K562 (cell line): ENCODE measurements around the gene CRABP2. TPM values are rescaled to one million over a fixed set of nuclear protein-coding genes. Genes with fewer than 3 reads are reported as not detected.

Experiments used
- ATAC-seq: fragments of 200-7000 bp; cut with Tn5 transposase; 3 replicates; pipeline ENCODE4 v1.9.1; 2020; ENCODE audit warnings: moderate library complexity
- BruUV-seq: library from RNA; stranded (reverse); fragments of 400-500 nt; replicated peaks from 2 replicates; lab custom pipeline; 2021; lab: Mats Ljungman, UMichigan
- CTCF ChIA-PET: fragments of 300-600 bp; formaldehyde crosslinking; extraction: SDS; loops from one replicate; lab custom pipeline; 2021; ENCODE audit warnings: low intra/inter-chr PET ratio; lab: Yijun Ruan, JAX
- POLR2A ChIA-PET: fragments of 300-600, 350-650 bp; sonication (Branson Sonifier 250); formaldehyde crosslinking; extraction: SDS; loops from one replicate; lab custom pipeline; 2021; ENCODE audit warnings: antibody characterized with exemption, inconsistent platforms; lab: Yijun Ruan, JAX
- DNase-seq, 4 experiments: peaks; one replicate each; pipeline versions ENCODE4 v3.0.0 to v3.0.0-alpha.2; 2011 to 2018; ENCODE audit warnings: low spot score in 3 of 4, mixed read lengths in 3 of 4; ENCODE audit errors: extremely low read depth in 1 of 4
- FAIRE-seq: peaks from 2 replicates; lab custom pipeline; 2011; peaks lifted over from hg19 to GRCh38; lab: Jason Lieb, UNC
- H2AFZ ChIP-seq: 2 replicates; pipeline ENCODE4 v1.6.0; 2011; ENCODE audit warnings: low read depth, low read length, control low read depth, inconsistent platforms
- H3K27ac ChIP-seq: fragments of 200-600 bp; 3 replicates; pipeline ENCODE4 v1.8.0; 2011; ENCODE audit warnings: low read depth, mild to moderate bottlenecking, control low read depth, inconsistent platforms, low read length, moderate library complexity, mixed read lengths; ENCODE audit errors: extremely low read depth
- H3K27me3 ChIP-seq, 2 experiments: fragments of 300-600 bp in 1 of 2; 2 replicates in 1 of 2; 3 replicates in 1 of 2; pipeline versions ENCODE4 v1.6.0 to v1.8.0; 2011; ENCODE audit warnings: inconsistent platforms in 2 of 2, low read length in 2 of 2, mild to moderate bottlenecking in 1 of 2, mixed read lengths in 1 of 2, moderate library complexity in 1 of 2; ENCODE audit not compliant: control insufficient read depth in 2 of 2, insufficient read depth in 2 of 2
- H3K36me3 ChIP-seq: fragments of 300-600 bp; 3 replicates; pipeline ENCODE4 v1.8.0; 2011; ENCODE audit warnings: mild to moderate bottlenecking, low read length, inconsistent platforms; ENCODE audit not compliant: control insufficient read depth, insufficient read depth
- H3K4me1 ChIP-seq, 2 experiments: fragments of 200-600 bp in 1 of 2; replicated peaks in 1 of 2; 2 replicates in 1 of 2; 3 replicates in 1 of 2; pipeline versions ENCODE4 v1.5.1 to v1.8.0; 2011; ENCODE audit warnings: inconsistent platforms in 2 of 2, low read length in 2 of 2, mild to moderate bottlenecking in 1 of 2, mixed read lengths in 1 of 2, moderate library complexity in 1 of 2; ENCODE audit not compliant: control insufficient read depth in 2 of 2, insufficient read depth in 2 of 2
- H3K4me2 ChIP-seq: 2 replicates; pipeline ENCODE4 v1.6.1; 2011; ENCODE audit warnings: low read length, control low read depth, inconsistent platforms, mixed read lengths; ENCODE audit not compliant: insufficient read depth
- H3K4me3 ChIP-seq: fragments of 200-600 bp; sonication (generic), shearing (Covaris generic); 2 replicates; pipeline ENCODE4 v1.5.1; 2016; ENCODE audit warnings: control low read depth, inconsistent platforms
- H3K79me2 ChIP-seq: fragments of 200-600 bp; 3 replicates; pipeline ENCODE4 v1.8.0; 2011; ENCODE audit warnings: low read length, inconsistent platforms; ENCODE audit not compliant: control insufficient read depth, insufficient read depth
- H3K9ac ChIP-seq, 2 experiments: 2 replicates each; pipeline versions ENCODE4 v1.6.0 to v1.6.1; 2011; ENCODE audit warnings: low read depth in 2 of 2, low read length in 2 of 2, control low read depth in 1 of 2, inconsistent platforms in 1 of 2, mild to moderate bottlenecking in 1 of 2, mixed read lengths in 1 of 2; ENCODE audit not compliant: insufficient read depth in 1 of 2
- H3K9me1 ChIP-seq: one replicate; pipeline ENCODE4 v1.6.0; 2011; ENCODE audit warnings: inconsistent platforms, mild to moderate bottlenecking, low read length, moderate library complexity; ENCODE audit not compliant: control insufficient read depth, insufficient read depth
- H3K9me3 ChIP-seq: replicated peaks from 2 replicates; pipeline ENCODE4 v1.5.1; 2011; ENCODE audit warnings: low read depth, low read length, inconsistent platforms; ENCODE audit not compliant: control insufficient read depth, insufficient read depth
- H4K20me1 ChIP-seq: replicated peaks from 2 replicates; pipeline ENCODE4 v1.6.1; 2011; ENCODE audit warnings: low read length, inconsistent platforms, mixed read lengths; ENCODE audit not compliant: control insufficient read depth, insufficient read depth
- ARID4B ChIP-seq: sonication (generic); formaldehyde crosslinking; IDR thresholded peaks from 2 replicates; pipeline ENCODE4 v1.8.0; 2022; ENCODE audit warnings: mild to moderate bottlenecking, missing genetic modification reagents
- HMG20A ChIP-seq: fragments of 450-650 bp; formaldehyde crosslinking; conservative IDR thresholded peaks from 2 replicates; pipeline ENCODE4 v1.4.0; 2020; ENCODE audit warnings: mild to moderate bottlenecking, mixed read lengths
- MLLT1 ChIP-seq, 2 experiments: fragments of 450-650 bp; IDR thresholded peaks; 2 replicates each; pipeline ENCODE4 v1.6.1; 2016
- SP2 ChIP-seq: IDR thresholded peaks from 2 replicates; pipeline ENCODE4 v1.6.1; 2011; ENCODE audit warnings: mild to moderate bottlenecking, low read depth, low read length, moderate library complexity; ENCODE audit not compliant: poor library complexity, severe bottlenecking; ENCODE audit errors: extremely low read depth
- ZNF175 ChIP-seq: fragments of 200-800 bp; sonication (Bioruptor generic); IDR thresholded peaks from 2 replicates; pipeline ENCODE4 v1.6.1; 2016; ENCODE audit warnings: low read depth, mild to moderate bottlenecking, missing genetic modification characterization, missing compliant biosample characterization
- ZNF23 ChIP-seq: fragments of 250-450 bp; sonication (Bioruptor Pico); IDR thresholded peaks from 2 replicates; pipeline ENCODE4 v1.4.0; 2020; ENCODE audit warnings: mild to moderate bottlenecking
- ZNF561 ChIP-seq: fragments of 450-650 bp; formaldehyde crosslinking; conservative IDR thresholded peaks from 2 replicates; pipeline ENCODE4 v1.4.0; 2020; ENCODE audit warnings: mild to moderate bottlenecking, moderate library complexity
- ZNF830 ChIP-seq: fragments of 250-450 bp; sonication (Bioruptor Pico); IDR thresholded peaks from 2 replicates; pipeline ENCODE4 v1.5.0; 2021; ENCODE audit warnings: mild to moderate bottlenecking
- WGBS: fragments of 100-300 bp; shearing (Covaris generic); methylation state at CpG from one replicate; pipeline ENCODE4 v1.1.6; 2016; ENCODE audit warnings: low coverage, mixed read lengths; ENCODE audit not compliant: insufficient coverage; ENCODE audit errors: missing lambda C conversion rate; 5-methylcytosine and 5-hydroxymethylcytosine counted together
- in situ Hi-C: fragments of 300-500 bp; cut with MboI; formaldehyde crosslinking; loops from 4 replicates; pipeline ENCODE4 v1.15.0; 2018; ENCODE audit warnings: inconsistent platforms, mixed read lengths
- intact Hi-C: fragments of 100-400 bp; cut with micrococcal nuclease; formaldehyde crosslinking; loops from 2 replicates; pipeline ENCODE4 v1.14.2; 2022
- polyA plus RNA-seq, 8 experiments: library from polyadenylated mRNA; depleted of rRNA in 4 of 8; stranded (reverse) in 5 of 8; unstranded in 3 of 8; fragments of >200 nt; fragmentation: Nextera tagmentation in 2 of 8; fragmentation: Illumina TruSeq in 1 of 8; extraction: Ambion mirVana in 2 of 8; extraction: Trizol in 1 of 8; gene quantifications; 2 replicates each; pipeline versions ENCODE4 v1.2.1 to v1.2.3, GENCODE V29; 2011 to 2014; ENCODE audit warnings: inconsistent platforms in 1 of 8, missing spikeins in 1 of 8
- total RNA-seq, 7 experiments: library from RNA; depleted of rRNA in 6 of 7; stranded (reverse); fragments of >200 nt in 6 of 7; fragmentation: Illumina TruSeq in 2 of 7; extraction: Trizol in 2 of 7; gene quantifications; 2 replicates each; pipeline versions ENCODE4 v1.2.1 to v1.2.3, GENCODE V29; 2011 to 2021; ENCODE audit warnings: low replicate concordance in 1 of 7
- TF ChIP-seq, protein P1 (sequence below): fragments of 450-650 bp; conservative IDR thresholded peaks from 2 replicates; pipeline ENCODE4 v1.6.1; 2016; ENCODE audit warnings: missing genetic modification characterization, low read depth, mild to moderate bottlenecking, control low read depth, missing compliant biosample characterization

CRABP2 gene
- total and polyA plus RNA-seq, 9 of the 15 experiments (the other 6 are each of a cell fraction or from before 2014, with no cell fraction given) = 0.30 to 2.5 (median 0.82) TPM

DNA sequence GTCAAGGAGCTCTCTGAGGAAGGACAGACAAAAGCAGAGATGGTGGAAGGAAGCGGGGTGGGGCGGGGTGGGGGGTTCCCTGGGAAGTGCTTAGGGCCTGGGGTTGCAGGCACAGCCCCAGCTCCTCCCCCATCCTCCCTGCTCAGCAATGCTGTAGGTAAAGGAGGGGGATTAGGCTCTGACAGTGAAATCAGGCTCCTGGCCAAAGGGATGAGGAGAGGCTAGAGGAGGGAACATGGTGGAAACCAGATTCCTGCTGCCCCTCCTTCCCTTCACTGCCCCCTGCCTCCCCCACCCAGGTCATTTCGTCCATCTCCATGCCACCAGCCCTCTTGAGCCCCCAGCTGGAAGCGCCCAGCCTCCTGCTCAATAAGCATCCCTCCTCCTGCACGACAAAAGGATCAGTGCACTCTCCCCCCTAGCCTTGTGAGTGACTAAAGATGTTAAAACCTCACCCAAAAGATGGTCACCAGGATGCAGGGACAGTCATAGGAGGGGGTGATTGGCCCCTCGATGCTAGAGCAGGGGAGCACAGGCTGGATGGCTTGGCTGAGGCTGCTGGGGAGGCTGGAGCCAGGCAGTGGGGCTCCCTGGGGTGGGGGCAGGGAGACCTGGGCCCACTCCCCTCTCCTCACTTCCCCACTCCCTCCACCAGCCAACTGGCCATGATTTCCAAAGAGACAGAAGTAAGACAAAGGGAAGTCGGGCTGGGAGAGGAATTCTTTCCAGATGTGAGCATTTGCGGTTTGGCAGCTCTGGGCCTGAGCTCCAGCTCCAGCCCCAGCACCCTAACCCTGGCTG, 2.2 kb upstream of the CRABP2 start:
- FAIRE-seq (no peak), ATAC-seq (no peak), DNase-seq (no peak)
- 22% methylated on average over 3 of the region's 8 CpGs for WGBS
- Histone ChIP-seq H3K79me2 (no peaks in the 10 kb centered on the region), H3K4me3 (no peak overlapping the region), H2AFZ (no peak overlapping the region), H3K4me1 (peaks cover 7 to 26% of the 10 kb centered on the region in 2 experiments; a peak in 4 of 5 replicates), H3K9me3 (no peaks in the 10 kb centered on the region), H4K20me1 (no peaks in the 10 kb centered on the region), H3K27me3 (no peaks in the 10 kb centered on the region), H3K9me1 (no peaks in the 10 kb centered on the region), H3K4me2 (no peak overlapping the region), H3K9ac (no peak overlapping the region), H3K27ac (no peak overlapping the region), H3K36me3 (no peaks in the 10 kb centered on the region)
- intact Hi-C loops (no loop called here), in situ Hi-C loops (no loop called here)
- POLR2A ChIA-PET = interaction anchor here (0.5 to 3.0 kb wide), 13 partner anchors 8 to 541 kb away, joined by 3 to 21 read pairs (median 3); partner anchors contain the start of gene MRPL24
- CTCF ChIA-PET = interaction anchor here (2.7 to 4.4 kb wide), 2 partner anchors 18 to 48 kb away, joined by 36 to 64 read pairs; no protein-coding TSS in a partner anchor
- BruUV-seq = no TSS peak
- TF ChIP-seq, protein P1, sequence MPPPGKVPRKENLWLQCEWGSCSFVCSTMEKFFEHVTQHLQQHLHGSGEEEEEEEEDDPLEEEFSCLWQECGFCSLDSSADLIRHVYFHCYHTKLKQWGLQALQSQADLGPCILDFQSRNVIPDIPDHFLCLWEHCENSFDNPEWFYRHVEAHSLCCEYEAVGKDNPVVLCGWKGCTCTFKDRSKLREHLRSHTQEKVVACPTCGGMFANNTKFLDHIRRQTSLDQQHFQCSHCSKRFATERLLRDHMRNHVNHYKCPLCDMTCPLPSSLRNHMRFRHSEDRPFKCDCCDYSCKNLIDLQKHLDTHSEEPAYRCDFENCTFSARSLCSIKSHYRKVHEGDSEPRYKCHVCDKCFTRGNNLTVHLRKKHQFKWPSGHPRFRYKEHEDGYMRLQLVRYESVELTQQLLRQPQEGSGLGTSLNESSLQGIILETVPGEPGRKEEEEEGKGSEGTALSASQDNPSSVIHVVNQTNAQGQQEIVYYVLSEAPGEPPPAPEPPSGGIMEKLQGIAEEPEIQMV (tag) = no peak
- no peak for TF ChIP-seq ZNF830 (CRISPR knock-in tag)
- TF ChIP-seq SP2 = no peak
- no peak for TF ChIP-seq HMG20A (CRISPR knock-in tag)
- TF ChIP-seq ARID4B (CRISPR knock-in tag) = no peak
- no peak for TF ChIP-seq ZNF561
- no peak for TF ChIP-seq MLLT1 (IDR thresholded peaks at IDR 0.05)
- no peak for TF ChIP-seq ZNF175 (CRISPR knock-in tag)
- TF ChIP-seq ZNF23 (CRISPR knock-in tag) = no peak
